ENCODE results near the gene CXCR2.

Gene CXCR2

GRCh38 chr2:218145124-218145523 lies 19.3 kb downstream of the CXCR2 start:
- Histone ChIP-seq H3K4me1 (ENCODE audit: control insufficient read depth, insufficient read depth, low read length) (no peaks in the 10 kb centered on the region), H3K4me3 (ENCODE audit: low read depth, low read length) (no peak overlapping the region), H3K36me3 (ENCODE audit: control insufficient read depth in 2 of 2, insufficient read depth in 1 of 2, low read length in 2 of 2) (no peaks in the 10 kb centered on the region), H3K9me3 (ENCODE audit: control insufficient read depth, insufficient read depth, low read depth, low read length) (no peaks in the 10 kb centered on the region), H3K27ac (ENCODE audit: extremely low read depth, low read depth, low read length) (no peak overlapping the region)
- ChIA-PET POLR2A (no interaction called here), CTCF (no interaction called here)
- no peak for TF ChIP-seq ZBTB21 (tag by site-specific recombination; IDR thresholded peaks at IDR 0.05)

GRCh38 chr2:218146056-218146455 lies 20.2 kb downstream of the CXCR2 start:
- ChIA-PET CTCF (interaction anchor here (0.6 kb wide), 3 partner anchors 26 to 230 kb away, joined by 3 read pairs; partner anchors contain the start of gene RUFY4), POLR2A (no interaction called here)
- no peak overlapping the region for H3K4me3 ChIP-seq (ENCODE audit: low read depth, low read length)
- H3K9me3 ChIP-seq (ENCODE audit: control insufficient read depth, insufficient read depth, low read depth, low read length), result no peaks in the 10 kb centered on the region
- H3K4me1 ChIP-seq (ENCODE audit: control insufficient read depth, insufficient read depth, low read length), result no peaks in the 10 kb centered on the region
- H3K36me3 ChIP-seq (ENCODE audit: control insufficient read depth in 2 of 2, insufficient read depth in 1 of 2, low read length in 2 of 2), result no peaks in the 10 kb centered on the region
- TF ChIP-seq ZNF707 (tag by site-specific recombination; IDR thresholded peaks at IDR 0.05), result no peak
- no peak for TF ChIP-seq ZNF366 (tag by site-specific recombination; conservative IDR thresholded peaks at IDR 0.05)
- TF ChIP-seq ZNF37A (tag by site-specific recombination; IDR thresholded peaks at IDR 0.05), result no peak
- TF ChIP-seq ZNF221 (tag by site-specific recombination; IDR thresholded peaks at IDR 0.05; ENCODE audit: borderline replicate concordance), result no peak
- TF ChIP-seq ZNF513 (tag by site-specific recombination; IDR thresholded peaks at IDR 0.05), result no peak
- no peak for TF ChIP-seq ZNF223 (tag by site-specific recombination; IDR thresholded peaks at IDR 0.05)
- no peak for TF ChIP-seq ZNF645 (tag by site-specific recombination; IDR thresholded peaks at IDR 0.05)
- no peak overlapping the region for H3K27ac ChIP-seq (ENCODE audit: extremely low read depth, low read depth, low read length)

GRCh38 chr2:218149098-218149497 lies 23.3 kb downstream of the CXCR2 start:
- no peak overlapping the region for H3K27ac ChIP-seq (ENCODE audit: extremely low read depth, low read depth, low read length)
- CTCF ChIA-PET, result no interaction called here
- POLR2A ChIA-PET, result no interaction called here
- no peak for TF ChIP-seq MEIS1 (CRISPR knock-in tag; IDR thresholded peaks at IDR 0.05; ENCODE audit: borderline replicate concordance)
- TF ChIP-seq ZNF776 (tag by site-specific recombination; IDR thresholded peaks at IDR 0.05; ENCODE audit: borderline replicate concordance), result no peak
- TF ChIP-seq KLF9 (tag by site-specific recombination; IDR thresholded peaks at IDR 0.05; ENCODE audit: low read depth), result no peak
- no peak for TF ChIP-seq ZNF398 (tag by site-specific recombination; IDR thresholded peaks at IDR 0.05)
- TF ChIP-seq KLF8 (tag by site-specific recombination; IDR thresholded peaks at IDR 0.05), result no peak
- TF ChIP-seq ZNF138 (tag by site-specific recombination; IDR thresholded peaks at IDR 0.05; ENCODE audit: borderline replicate concordance), result no peak
- TF ChIP-seq ZNF629 (tag by site-specific recombination; IDR thresholded peaks at IDR 0.05), result no peak
- TF ChIP-seq ZNF211 (tag by site-specific recombination; IDR thresholded peaks at IDR 0.05; ENCODE audit: low read depth), result no peak
- TF ChIP-seq BCL11B (tag by site-specific recombination; IDR thresholded peaks at IDR 0.05; ENCODE audit: low read depth), result no peak
- no peak for TF ChIP-seq ZNF37A (tag by site-specific recombination; IDR thresholded peaks at IDR 0.05)
- TF ChIP-seq SP3 (tag by site-specific recombination; IDR thresholded peaks at IDR 0.05), result no peak
- no peak for TF ChIP-seq ZNF366 (tag by site-specific recombination; conservative IDR thresholded peaks at IDR 0.05)
- TF ChIP-seq, protein P1, sequence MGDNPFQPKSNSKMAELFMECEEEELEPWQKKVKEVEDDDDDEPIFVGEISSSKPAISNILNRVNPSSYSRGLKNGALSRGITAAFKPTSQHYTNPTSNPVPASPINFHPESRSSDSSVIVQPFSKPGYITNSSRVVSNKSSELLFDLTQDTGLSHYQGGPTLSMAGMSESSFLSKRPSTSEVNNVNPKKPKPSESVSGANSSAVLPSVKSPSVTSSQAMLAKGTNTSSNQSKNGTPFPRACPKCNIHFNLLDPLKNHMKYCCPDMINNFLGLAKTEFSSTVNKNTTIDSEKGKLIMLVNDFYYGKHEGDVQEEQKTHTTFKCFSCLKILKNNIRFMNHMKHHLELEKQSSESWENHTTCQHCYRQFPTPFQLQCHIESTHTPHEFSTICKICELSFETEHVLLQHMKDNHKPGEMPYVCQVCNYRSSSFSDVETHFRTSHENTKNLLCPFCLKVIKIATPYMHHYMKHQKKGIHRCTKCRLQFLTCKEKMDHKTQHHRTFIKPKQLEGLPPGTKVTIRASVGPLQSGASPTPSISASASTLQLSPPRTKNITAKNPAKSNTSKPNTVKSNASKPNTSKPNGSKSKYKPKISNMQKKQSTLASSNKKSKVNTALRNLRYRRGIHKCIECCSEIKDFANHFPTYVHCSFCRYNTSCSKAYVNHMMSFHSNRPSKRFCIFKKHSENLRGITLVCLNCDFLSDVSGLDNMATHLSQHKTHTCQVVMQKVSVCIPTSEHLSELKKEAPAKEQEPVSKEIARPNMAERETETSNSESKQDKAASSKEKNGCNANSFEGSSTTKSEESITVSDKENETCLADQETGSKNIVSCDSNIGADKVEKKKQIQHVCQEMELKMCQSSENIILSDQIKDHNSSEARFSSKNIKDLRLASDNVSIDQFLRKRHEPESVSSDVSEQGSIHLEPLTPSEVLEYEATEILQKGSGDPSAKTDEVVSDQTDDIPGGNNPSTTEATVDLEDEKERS (tag by site-specific recombination; IDR thresholded peaks at IDR 0.05), result no peak
- TF ChIP-seq ZNF704 (tag by site-specific recombination; IDR thresholded peaks at IDR 0.05), result no peak
- no peak for TF ChIP-seq RBAK (tag by site-specific recombination; IDR thresholded peaks at IDR 0.05)
- TF ChIP-seq, protein P2, sequence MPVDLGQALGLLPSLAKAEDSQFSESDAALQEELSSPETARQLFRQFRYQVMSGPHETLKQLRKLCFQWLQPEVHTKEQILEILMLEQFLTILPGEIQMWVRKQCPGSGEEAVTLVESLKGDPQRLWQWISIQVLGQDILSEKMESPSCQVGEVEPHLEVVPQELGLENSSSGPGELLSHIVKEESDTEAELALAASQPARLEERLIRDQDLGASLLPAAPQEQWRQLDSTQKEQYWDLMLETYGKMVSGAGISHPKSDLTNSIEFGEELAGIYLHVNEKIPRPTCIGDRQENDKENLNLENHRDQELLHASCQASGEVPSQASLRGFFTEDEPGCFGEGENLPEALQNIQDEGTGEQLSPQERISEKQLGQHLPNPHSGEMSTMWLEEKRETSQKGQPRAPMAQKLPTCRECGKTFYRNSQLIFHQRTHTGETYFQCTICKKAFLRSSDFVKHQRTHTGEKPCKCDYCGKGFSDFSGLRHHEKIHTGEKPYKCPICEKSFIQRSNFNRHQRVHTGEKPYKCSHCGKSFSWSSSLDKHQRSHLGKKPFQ (tag by site-specific recombination; IDR thresholded peaks at IDR 0.05), result no peak

More at GRCh38 chr2:218149098-218149497, 23.3 kb downstream of the CXCR2 start:
- H3K4me1 ChIP-seq (ENCODE audit: control insufficient read depth, insufficient read depth, low read length), result no peaks in the 10 kb centered on the region
- H3K4me3 ChIP-seq (ENCODE audit: low read depth, low read length), result no peak overlapping the region
- no peaks in the 10 kb centered on the region for H3K36me3 ChIP-seq (ENCODE audit: control insufficient read depth in 2 of 2, insufficient read depth in 1 of 2, low read length in 2 of 2)
- H3K9me3 ChIP-seq (ENCODE audit: control insufficient read depth, insufficient read depth, low read depth, low read length), result no peaks in the 10 kb centered on the region

Measured in HEK293 (cell line).